Cardiac septum (tissue), 1 donor: ENCODE data around the gene PLK1. TPM values are rescaled to one million over a fixed set of nuclear protein-coding genes. Genes with fewer than 3 reads are reported as not detected.
"Not testable (repeated sequence)": the region's sequence is repeated elsewhere in the genome, so short reads cannot be mapped to it uniquely, and the experiment has no call there.

Experiments used
- DNase-seq: peaks from one replicate; pipeline ENCODE4 v3.0.0-alpha.2; 2020; ENCODE audit warnings: low spot score
- intact Hi-C: fragments of 100-400 bp; cut with DNase I; formaldehyde crosslinking; loops from one replicate; pipeline ENCODE4 v1.14.0; 2022
- long read RNA-seq: library from polyadenylated mRNA; unstranded; transcript quantifications from one replicate; pipeline ENCODE4 v2.0.0, GENCODE V29; 2021
- total RNA-seq: library from RNA; stranded (reverse); fragmentation: NEBNext Ultra II Directional; extraction: Animal tissue kit (Norgen Biotek cat#: 25700); gene quantifications from one replicate; pipeline ENCODE4 v1.2.1, GENCODE V29; 2021
- donor health status: DM: no; HTN: no; CAD: no.

The PLK1 gene
- total RNA-seq, result 0.54 TPM
- long read RNA-seq, result 0 reads

GRCh38 chr16:23678430-23679273, at the start of gene PLK1:
Gene PLK1 (plus strand): TSS chr16:23678889. CDS start chr16:23678933, 44 bp downstream.
- intact Hi-C loops, result no loop called here
- peak; percentile 88 for DNase-seq

- intact Hi-C loops, result no loop called here
- no peak for DNase-seq
Observed at GRCh38 chr16:23629516-23629915, 49.2 kb upstream of the PLK1 start.

GRCh38 chr16:23631874-23632273, 46.8 kb upstream of the PLK1 start:
- intact Hi-C loops, DNase-seq: not testable (repeated sequence)

GRCh38 chr16:23634461-23635036, 44.1 kb upstream of the PLK1 start:
- DNase-seq, result no peak

GRCh38 chr16:23635958-23636357, 42.7 kb upstream of the PLK1 start:
- intact Hi-C loops, result no loop called here
- DNase-seq, result no peak

More at GRCh38 chr16:23634461-23635036, 44.1 kb upstream of the PLK1 start:
- intact Hi-C loops, result no loop called here

- intact Hi-C loops, result loop anchor here (2.0 to 5.0 kb wide), 2 partner anchors 44 to 83 kb away; partner anchors contain the start of genes EARS2, NDUFAB1 and UBFD1
- no peak for DNase-seq
Observed at GRCh38 chr16:23640615-23640930, 38.1 kb upstream of the PLK1 start.

GRCh38 chr16:23640931-23641765, 37.5 kb upstream of the PLK1 start, which contains the start of the genes DCTN5 and PALB2:
Gene DCTN5 (plus strand): TSS chr16:23641466. CDS start chr16:23641543, 77 bp downstream.
Gene PALB2 (minus strand): TSS chr16:23641310. CDS start chr16:23641157, 153 bp downstream.
- peak; percentile 97 for DNase-seq
- intact Hi-C loops, result loop anchor here (2.0 to 5.0 kb wide), 2 partner anchors 44 to 84 kb away; partner anchors contain the start of genes EARS2, NDUFAB1 and UBFD1

GRCh38 chr16:23642246-23642774, 36.4 kb upstream of the PLK1 start:
- no peak for DNase-seq
- intact Hi-C loops, result loop anchor here (5.0 kb wide), 1 partner anchor 85 kb away; the partner anchor contains the start of genes EARS2 and UBFD1

GRCh38 chr16:23650674-23651416, 27.8 kb upstream of the PLK1 start:
- DNase-seq, result no peak
- intact Hi-C loops, result no loop called here

GRCh38 chr16:23651943-23652468, 26.7 kb upstream of the PLK1 start:
- no peak for DNase-seq
- intact Hi-C loops, result no loop called here

GRCh38 chr16:23663918-23664317, 14.8 kb upstream of the PLK1 start:
- intact Hi-C loops, result no loop called here
- no peak for DNase-seq

- DNase-seq, result no peak
- intact Hi-C loops, result no loop called here
Observed at GRCh38 chr16:23666571-23667354, 11.9 kb upstream of the PLK1 start.

GRCh38 chr16:23667355-23667659, 11.4 kb upstream of the PLK1 start:
- intact Hi-C loops, result no loop called here
- DNase-seq, result no peak

- no peak for DNase-seq
- intact Hi-C loops, result no loop called here
Observed at GRCh38 chr16:23668225-23668624, 10.5 kb upstream of the PLK1 start.

- intact Hi-C loops, result no loop called here
- no peak for DNase-seq
Observed at GRCh38 chr16:23668873-23669272, 9.8 kb upstream of the PLK1 start.

GRCh38 chr16:23670137-23670776, 8.4 kb upstream of the PLK1 start:
- intact Hi-C loops, result no loop called here
- no peak for DNase-seq

GRCh38 chr16:23673971-23674614, 4.6 kb upstream of the PLK1 start:
- DNase-seq, result no peak
- intact Hi-C loops, result no loop called here
